HG02885 (cell line): ENCODE measurements around the gene TOLLIP.
"Not testable (repeated sequence)": the region's sequence is repeated elsewhere in the genome, so short reads cannot be mapped to it uniquely, and the experiment has no call there.

Experiments
- ATAC-seq: cut with Tn5 transposase; IDR thresholded peaks from one replicate; pipeline ENCODE4 v1.9.1; 2021; ENCODE audit warnings: mild to moderate bottlenecking; ENCODE audit not compliant: unreplicated experiment, poor library complexity

TOLLIP gene

DNA sequence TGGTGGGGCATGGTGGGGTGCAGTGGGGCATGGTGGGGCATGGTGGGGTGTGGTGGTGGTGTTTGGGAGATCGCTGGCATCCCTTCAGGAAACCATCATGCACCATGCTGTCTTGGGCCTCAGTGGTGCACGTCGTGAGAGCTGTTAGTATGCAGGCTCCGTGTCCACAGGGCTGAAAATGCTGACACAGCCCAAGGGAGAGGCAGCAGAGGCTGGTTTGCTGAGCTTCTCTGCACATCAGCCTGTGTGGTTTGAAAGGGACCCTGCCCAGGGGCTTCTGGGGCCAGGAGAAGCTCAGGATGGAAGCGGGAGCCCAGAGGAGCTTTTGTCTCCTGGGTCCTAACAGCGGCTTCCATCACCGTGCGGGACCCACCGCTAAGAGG lies 56.3 kb downstream of the TOLLIP start:
- ATAC-seq, result no peak

DNA sequence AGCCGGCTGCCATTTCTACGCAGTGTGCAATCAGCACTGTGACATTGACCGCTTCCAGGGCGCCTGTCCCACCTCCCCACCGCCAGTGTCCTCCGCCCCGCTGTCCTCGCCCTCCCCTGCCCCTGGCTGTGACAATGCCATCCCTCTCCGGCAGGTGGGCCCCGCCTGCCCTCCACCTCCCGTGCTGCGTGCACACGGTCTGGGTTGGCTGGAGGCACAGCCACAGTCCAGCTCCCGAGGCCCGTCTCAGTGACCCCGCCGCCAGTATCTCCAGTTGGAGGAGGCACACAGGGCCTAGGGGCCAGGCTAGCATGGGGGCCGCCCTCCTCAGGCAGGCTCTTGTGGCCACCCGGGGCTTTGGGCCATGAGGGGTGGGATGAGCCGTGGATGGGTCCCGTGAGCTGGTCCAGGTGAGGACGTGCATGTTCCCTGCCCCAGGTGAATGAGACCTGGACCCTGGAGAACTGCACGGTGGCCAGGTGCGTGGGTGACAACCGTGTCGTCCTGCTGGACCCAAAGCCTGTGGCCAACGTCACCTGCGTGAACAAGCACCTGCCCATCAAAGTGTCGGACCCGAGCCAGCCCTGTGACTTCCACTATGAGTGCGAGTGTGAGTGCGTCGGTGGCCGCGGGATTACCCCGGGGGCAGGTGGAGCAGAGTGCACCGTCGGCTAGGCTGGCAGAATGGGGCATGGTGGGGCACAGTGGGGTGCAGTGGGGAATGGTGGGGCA lies 56.9 kb downstream of the TOLLIP start:
- no peak for ATAC-seq

DNA sequence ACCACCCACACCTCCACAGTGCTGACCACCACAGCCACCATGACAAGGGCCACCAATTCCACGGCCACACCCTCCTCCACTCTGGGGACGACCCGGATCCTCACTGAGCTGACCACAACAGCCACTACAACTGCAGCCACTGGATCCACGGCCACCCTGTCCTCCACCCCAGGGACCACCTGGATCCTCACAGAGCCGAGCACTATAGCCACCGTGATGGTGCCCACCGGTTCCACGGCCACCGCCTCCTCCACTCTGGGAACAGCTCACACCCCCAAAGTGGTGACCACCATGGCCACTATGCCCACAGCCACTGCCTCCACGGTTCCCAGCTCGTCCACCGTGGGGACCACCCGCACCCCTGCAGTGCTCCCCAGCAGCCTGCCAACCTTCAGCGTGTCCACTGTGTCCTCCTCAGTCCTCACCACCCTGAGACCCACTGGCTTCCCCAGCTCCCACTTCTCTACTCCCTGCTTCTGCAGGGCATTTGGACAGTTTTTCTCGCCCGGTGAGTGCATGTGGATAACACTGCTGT lies 58.1 kb downstream of the TOLLIP start:
- ATAC-seq, result no peak

DNA sequence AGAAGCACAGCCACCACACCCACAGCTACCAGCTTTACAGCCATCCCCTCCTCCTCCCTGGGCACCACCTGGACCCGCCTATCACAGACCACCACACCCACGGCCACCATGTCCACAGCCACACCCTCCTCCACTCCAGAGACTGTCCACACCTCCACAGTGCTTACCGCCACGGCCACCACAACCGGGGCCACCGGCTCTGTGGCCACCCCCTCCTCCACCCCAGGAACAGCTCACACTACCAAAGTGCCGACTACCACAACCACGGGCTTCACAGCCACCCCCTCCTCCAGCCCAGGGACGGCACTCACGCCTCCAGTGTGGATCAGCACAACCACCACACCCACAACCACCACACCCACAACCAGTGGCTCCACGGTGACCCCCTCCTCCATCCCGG lies 59.0 kb downstream of the TOLLIP start:
- ATAC-seq, result not testable (repeated sequence)

DNA sequence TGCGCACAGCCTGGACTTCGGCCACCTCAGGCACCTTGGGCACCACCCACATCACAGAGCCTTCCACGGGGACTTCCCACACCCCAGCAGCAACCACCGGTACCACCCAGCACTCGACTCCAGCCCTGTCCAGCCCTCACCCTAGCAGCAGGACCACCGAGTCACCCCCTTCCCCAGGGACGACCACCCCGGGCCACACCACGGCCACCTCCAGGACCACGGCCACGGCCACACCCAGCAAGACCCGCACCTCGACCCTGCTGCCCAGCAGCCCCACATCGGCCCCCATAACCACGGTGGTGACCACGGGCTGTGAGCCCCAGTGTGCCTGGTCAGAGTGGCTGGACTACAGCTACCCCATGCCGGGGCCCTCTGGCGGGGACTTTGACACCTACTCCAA lies 60.5 kb downstream of the TOLLIP start:
- ATAC-seq, result not testable (repeated sequence)

DNA sequence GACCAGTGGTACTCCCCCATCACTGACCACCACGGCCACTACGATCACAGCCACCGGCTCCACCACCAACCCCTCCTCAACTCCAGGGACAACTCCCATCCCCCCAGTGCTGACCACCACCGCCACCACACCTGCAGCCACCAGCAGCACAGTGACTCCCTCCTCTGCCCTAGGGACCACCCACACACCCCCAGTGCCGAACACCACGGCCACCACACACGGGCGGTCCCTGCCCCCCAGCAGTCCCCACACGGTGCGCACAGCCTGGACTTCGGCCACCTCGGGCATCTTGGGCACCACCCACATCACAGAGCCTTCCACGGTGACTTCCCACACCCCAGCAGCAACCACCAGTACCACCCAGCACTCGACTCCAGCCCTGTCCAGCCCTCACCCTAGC lies 62.4 kb downstream of the TOLLIP start:
- not testable (repeated sequence) for ATAC-seq

DNA sequence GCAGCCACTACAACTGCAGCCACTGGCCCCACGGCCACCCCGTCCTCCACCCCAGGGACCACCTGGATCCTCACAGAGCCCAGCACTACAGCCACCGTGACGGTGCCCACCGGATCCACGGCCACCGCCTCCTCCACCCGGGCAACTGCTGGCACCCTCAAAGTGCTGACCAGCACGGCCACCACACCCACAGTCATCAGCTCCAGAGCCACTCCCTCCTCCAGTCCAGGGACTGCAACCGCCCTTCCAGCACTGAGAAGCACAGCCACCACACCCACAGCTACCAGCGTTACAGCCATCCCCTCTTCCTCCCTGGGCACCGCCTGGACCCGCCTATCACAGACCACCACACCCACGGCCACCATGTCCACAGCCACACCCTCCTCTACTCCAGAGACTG lies 63.1 kb downstream of the TOLLIP start:
- ATAC-seq, result not testable (repeated sequence)

DNA sequence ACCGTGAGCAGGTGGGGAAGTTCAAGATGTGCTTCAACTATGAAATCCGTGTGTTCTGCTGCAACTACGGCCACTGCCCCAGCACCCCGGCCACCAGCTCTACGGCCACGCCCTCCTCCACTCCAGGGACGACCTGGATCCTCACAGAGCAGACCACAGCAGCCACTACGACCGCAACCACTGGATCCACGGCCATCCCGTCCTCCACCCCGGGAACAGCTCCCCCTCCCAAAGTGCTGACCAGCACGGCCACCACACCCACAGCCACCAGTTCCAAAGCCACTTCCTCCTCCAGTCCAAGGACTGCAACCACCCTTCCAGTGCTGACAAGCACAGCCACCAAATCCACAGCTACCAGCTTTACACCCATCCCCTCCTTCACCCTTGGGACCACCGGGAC lies 63.7 kb downstream of the TOLLIP start:
- not testable (repeated sequence) for ATAC-seq

DNA sequence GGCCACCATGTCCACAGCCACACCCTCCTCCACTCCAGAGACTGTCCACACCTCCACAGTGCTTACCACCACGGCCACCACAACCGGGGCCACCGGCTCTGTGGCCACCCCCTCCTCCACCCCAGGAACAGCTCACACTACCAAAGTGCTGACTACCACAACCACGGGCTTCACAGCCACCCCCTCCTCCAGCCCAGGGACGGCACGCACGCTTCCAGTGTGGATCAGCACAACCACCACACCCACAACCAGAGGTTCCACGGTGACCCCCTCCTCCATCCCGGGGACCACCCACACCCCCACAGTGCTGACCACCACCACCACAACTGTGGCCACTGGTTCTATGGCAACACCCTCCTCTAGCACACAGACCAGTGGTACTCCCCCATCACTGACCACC lies 64.9 kb downstream of the TOLLIP start:
- ATAC-seq, result not testable (repeated sequence)

DNA sequence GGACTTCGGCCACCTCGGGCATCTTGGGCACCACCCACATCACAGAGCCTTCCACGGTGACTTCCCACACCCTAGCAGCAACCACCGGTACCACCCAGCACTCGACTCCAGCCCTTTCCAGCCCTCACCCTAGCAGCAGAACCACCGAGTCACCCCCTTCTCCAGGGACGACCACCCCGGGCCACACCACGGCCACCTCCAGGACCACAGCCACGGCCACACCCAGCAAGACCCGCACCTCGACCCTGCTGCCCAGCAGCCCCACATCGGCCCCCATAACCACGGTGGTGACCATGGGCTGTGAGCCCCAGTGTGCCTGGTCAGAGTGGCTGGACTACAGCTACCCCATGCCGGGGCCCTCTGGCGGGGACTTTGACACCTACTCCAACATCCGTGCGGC lies 65.9 kb downstream of the TOLLIP start:
- ATAC-seq, result not testable (repeated sequence)

DNA sequence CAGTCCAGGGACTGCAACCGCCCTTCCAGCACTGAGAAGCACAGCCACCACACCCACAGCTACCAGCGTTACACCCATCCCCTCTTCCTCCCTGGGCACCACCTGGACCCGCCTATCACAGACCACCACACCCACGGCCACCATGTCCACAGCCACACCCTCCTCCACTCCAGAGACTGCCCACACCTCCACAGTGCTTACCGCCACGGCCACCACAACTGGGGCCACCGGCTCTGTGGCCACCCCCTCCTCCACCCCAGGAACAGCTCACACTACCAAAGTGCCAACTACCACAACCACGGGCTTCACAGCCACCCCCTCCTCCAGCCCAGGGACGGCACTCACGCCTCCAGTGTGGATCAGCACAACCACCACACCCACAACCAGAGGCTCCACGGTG lies 66.7 kb downstream of the TOLLIP start:
- not testable (repeated sequence) for ATAC-seq

DNA sequence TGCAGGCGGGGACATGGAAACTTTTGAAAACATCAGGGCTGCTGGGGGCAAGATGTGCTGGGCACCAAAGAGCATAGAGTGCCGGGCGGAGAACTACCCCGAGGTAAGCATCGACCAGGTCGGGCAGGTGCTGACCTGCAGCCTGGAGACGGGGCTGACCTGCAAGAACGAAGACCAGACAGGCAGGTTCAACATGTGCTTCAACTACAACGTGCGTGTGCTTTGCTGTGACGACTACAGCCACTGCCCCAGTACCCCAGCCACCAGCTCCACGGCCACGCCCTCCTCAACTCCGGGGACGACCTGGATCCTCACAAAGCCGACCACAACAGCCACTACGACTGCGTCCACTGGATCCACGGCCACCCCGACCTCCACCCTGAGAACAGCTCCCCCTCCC lies 67.1 kb downstream of the TOLLIP start:
- no peak for ATAC-seq

DNA sequence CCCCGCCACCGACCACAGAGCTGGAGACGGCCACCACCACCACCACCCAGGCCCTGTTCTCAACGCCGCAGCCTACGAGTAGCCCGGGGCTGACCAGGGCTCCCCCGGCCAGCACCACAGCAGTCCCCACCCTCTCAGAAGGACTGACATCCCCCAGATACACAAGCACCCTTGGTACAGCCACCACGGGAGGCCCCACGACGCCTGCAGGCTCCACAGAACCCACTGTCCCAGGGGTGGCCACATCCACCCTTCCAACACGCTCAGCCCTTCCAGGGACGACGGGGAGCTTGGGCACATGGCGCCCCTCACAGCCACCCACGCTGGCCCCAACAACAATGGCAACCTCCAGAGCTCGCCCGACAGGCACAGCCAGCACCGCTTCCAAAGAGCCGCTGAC lies 67.7 kb downstream of the TOLLIP start:
- no peak for ATAC-seq

DNA sequence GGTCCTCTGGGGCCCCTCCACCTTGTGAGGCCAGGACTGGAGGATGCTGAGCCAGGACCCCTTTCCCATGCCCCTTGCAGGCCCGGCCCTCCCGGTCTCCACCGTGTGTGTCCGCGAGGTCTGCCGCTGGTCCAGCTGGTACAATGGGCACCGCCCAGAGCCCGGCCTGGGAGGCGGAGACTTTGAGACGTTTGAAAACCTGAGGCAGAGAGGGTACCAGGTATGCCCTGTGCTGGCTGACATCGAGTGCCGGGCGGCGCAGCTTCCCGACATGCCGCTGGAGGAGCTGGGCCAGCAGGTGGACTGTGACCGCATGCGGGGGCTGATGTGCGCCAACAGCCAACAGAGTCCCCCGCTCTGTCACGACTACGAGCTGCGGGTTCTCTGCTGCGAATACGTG lies 68.7 kb downstream of the TOLLIP start:
- no peak for ATAC-seq

DNA sequence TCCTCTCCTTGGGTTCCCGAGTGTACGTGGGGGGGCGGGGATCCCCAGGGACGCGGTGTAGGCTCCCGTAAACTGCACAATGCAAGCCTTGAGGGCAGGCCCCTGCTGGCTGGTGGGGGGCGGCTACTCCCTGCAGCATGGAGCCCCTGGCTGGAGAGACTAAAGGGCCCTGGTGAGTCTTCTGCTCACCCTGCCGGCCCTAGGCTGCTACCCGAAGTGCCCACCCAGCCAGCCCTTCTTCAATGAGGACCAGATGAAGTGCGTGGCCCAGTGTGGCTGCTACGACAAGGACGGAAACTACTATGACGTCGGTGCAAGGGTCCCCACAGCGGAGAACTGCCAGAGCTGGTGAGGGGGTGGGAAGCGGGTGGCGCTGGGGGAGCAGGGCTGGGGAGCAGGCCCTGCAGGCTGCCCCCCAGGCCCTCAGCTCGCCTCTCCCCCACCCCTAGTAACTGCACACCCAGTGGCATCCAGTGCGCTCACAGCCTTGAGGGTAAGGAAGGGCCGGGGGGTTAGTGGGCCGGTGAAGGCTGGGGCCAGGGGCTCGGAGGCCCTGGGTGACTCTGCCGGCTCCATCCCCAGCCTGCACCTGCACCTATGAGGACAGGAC lies 69.7 kb downstream of the TOLLIP start:
- no peak for ATAC-seq

DNA sequence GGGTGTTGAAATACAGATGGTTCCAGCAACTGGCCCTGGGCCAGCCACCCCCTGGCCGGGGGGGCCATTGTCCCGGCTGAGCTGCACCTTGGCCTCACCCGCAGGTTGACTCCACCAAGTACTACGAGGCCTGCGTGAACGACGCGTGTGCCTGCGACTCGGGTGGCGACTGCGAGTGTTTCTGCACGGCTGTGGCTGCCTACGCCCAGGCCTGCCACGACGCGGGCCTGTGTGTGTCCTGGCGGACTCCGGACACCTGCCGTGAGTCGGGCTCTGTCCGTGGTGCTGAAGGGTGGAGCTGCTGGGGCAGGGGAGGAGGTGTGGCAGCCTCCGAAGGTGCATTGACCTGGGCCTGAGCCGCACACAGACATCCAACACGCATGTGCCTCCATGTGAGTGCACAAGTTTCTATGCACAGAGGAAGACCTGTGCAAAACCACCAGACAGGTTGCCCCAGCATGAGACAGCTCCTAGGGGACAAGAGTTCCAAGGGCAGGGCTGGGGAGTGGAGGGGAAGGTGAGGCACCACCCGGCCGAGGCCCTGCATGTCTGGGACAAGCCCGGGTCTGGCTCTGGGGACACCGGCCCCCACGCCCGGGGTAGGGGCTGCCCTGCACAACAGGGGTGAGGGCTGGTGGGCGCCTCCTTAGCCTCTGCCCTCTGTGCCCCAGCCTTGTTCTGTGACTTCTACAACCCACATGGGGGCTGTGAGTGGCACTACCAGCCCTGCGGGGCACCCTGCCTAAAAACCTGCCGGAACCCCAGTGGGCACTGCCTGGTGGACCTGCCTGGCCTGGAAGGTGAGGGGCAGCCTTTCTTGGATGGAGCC lies 70.5 kb downstream of the TOLLIP start:
- no peak for ATAC-seq

DNA sequence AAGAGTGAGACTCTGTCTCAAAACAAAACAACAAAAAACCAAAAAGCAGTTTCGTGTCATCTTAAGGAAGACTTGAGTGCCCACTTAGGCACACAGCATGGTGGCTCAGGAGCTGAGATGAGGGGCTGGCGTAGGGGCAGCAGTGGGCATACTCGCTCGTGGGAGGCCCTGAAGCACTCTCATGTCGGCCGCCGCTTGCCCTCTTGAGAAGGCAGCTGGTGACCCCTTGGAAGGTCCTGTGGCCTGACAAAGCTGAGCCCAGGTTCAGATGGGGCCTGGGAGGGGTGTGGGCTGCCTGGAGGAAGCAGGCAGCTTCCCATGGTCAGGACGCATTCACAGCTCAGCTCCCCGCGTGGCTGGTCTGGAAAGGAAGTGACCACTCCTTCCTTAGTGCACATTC lies 71.6 kb downstream of the TOLLIP start:
- no peak for ATAC-seq

DNA sequence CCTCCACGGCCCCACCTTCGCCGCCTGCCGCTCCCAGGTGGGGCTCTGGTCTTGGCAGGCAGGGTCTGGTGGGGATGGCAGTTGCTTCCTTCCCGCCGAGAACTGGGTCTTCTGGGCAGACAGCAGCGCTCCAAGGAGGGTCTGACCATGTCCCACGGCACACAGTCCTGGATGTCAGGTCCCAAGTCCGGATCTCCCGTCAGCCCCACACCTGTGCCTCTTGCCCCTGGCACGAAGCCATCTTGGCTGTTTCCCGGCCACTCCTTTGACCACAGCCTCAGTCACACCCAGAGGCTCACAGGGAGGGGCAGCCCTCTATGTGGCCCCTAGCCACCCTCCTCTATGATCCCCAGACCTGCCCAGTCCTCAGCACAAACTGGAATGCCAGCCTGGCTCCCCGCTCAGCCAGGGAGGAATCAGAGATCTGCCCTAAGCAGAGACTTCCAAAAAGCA lies 72.3 kb downstream of the TOLLIP start:
- no peak for ATAC-seq

DNA sequence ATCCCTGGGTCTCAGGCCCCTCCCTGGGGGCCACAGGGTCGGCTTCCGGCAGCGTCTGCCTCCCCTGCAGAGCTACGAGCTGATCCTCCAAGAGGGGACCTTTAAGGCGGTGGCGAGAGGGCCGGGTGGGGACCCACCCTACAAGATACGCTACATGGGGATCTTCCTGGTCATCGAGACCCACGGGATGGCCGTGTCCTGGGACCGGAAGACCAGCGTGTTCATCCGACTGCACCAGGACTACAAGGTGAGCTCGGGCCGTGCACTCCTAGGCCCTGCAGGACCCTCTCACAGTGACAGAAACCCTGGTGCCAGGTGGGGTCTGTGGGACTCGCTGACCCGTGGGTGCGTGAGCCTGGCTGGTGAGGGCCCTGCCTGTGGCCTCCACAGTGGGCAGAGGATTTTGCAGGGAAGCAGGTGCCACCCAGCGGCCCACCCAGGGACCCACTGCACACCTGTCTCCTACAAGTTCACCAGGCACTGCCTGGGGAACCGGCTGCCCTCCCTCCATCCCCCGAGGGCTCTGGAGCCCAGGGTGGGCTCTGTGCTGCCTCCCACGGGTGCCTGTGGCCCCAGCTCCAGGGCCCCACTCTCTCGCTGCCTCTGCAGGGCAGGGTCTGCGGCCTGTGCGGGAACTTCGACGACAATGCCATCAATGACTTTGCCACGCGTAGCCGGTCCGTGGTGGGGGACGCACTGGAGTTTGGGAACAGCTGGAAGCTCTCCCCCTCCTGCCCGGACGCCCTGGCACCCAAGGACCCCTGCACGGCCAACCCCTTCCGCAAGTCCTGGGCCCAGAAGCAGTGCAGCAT lies 72.9 kb downstream of the TOLLIP start:
- no peak for ATAC-seq

DNA sequence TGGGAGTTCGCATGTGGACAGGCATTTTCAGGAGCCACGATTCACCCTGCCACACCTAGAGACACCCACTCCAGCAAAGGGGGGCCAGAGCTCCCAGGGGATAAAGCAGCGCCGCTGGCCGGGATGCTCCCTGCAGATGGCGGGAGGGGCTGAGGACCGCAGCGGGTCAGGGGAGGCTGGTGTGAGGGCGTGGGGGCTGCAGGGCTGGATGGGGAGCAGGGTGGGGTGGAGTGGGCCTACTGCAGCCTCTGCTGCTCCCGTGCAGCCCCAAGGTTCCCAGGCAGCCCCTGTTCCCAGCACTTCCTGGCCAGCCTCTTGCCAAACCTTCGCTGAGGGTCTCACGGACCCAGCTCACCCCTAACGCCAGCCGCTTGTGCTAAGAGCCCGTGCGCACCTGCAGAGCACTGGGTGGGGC lies 73.5 kb downstream of the TOLLIP start:
- no peak for ATAC-seq
